ENCODE results near the gene TMEM91. TPM values are rescaled to one million over a fixed set of nuclear protein-coding genes. Genes with fewer than 3 reads are reported as not detected.

Gene TMEM91
- total RNA-seq = 4.2 and 9.9 TPM in 2 replicates

DNA sequence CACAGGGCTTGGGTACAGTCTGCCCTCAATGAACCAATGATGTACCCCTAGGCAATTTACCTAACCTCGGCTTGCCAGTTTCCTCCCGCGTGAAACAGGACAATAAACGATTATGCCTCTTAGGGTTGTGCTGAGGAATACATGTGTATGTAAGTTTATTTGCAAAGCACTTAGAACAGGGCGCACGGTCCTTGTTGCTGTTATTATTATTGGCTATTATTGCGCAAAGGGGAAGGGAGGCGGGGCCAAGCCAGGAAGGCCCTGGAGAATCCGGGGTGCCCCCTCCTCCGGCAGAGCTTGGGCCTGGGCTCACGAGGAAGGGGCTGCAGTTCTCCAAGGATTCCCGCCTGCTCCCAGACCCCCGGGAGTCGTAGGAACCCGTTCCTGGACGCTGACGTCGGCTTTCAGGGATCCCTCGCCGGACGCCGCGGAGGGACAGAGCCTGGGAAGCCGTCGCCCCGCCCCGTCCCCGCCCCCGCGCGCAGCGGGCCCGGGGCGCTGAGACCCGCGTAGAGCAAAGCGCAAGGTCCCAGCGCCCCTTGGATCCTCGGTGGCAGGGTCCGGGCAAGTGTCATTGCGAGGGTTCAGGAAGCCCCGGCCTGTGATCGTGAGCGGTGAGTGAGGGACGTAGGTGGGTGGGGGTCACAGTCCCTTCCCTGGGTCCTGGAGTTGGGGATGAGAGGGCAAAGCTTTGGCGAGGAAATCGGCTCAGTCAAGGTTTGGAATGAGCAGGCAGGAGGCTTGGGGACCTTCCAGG is at the start of gene TMEM91:
Gene TMEM91, plus strand, starts transcription at position 293 of the 757 bp plus-strand sequence. CDS start 1,777 bp downstream, outside the sequence.

DNA sequence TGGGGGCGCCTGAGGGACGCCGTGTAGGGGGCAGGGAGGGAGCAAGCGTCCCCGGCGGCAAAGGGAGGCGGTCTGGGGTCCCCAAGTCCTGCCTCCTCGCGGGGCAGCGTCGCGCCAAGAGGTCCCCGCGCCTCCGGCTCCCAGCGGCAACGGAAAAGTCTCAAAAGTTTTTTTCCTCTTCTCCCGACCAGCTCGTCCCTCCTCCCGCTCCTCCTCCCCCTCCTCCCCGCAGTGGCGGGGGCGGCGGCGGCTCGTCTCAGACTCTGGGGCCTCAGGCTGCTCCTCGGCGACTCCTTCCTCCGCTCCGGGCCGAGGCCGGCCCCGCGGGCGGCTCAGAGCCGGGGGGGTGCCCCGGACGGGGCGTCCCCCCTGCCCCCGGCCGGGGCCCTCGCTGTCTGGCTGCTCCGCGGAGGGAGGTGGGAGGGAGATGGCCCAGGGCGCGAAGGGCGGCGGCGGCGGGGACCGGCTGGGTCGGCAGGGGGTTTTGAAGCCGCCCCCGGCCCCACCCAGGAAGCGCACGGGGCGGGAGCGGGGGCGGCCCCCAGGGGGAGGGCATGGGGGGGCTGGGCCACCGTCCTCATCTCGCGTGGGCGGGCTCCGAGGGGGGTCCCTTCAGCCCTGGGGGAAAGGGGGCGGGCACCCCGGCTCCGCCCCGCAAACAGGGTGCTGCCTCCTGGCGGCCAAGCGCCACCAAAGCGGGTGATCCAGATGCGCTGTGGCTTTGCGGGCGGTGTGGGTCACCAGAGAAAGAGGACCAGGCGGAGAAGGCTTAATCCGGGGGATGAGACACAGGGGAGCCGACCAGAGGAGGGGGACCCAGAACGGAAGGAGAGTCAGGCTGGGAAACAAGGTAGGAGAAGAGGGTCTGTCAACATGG is 22.6 kb upstream of the TMEM91 start, which contains the start of gene TGFB1:
Gene TGFB1, minus strand, starts transcription at position 457 of the 877 bp plus-strand sequence. CDS start 878 bp downstream, outside the sequence.

DNA sequence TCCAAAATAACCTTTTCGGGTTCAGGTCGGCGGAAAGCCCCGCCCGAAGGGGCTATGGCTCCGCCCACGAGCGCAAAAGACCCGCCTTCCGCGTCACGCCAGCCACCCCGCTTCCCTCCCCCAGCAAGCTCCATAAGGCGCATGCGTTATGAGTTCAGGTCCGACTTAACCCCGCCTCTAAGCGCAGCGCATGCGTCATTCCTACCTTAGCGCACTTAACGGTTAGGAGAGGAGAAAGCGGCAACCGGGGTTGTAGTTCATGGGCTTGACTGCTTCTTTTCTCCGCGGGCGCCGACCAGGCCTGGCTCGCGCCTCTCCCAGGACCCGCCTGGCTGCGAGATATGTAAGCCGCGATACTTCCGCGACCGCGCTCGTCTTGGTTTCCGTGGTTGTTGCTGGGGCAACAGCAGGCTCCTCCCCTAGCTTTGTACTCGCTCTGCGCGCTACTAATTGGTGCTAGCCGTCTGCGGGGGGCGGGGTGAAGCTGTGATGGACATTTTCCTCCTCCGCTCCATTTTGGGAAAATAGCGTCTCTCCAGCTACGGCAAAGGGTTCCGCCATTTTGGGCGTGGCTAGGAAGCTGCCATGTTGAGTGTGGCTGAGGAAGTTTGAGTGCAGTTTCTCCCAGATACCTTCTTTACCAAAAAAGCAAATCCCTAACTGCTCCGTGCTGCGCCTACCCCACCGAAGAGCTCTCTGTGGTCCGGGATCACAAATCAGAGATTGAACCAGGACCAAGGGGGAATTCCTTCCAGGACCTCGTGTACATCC is 12.4 kb upstream of the TMEM91 start, which contains the start of gene B9D2:
Gene B9D2, minus strand, starts transcription at position 397 of the 771 bp plus-strand sequence. CDS start 630 bp downstream, outside the sequence.

DNA sequence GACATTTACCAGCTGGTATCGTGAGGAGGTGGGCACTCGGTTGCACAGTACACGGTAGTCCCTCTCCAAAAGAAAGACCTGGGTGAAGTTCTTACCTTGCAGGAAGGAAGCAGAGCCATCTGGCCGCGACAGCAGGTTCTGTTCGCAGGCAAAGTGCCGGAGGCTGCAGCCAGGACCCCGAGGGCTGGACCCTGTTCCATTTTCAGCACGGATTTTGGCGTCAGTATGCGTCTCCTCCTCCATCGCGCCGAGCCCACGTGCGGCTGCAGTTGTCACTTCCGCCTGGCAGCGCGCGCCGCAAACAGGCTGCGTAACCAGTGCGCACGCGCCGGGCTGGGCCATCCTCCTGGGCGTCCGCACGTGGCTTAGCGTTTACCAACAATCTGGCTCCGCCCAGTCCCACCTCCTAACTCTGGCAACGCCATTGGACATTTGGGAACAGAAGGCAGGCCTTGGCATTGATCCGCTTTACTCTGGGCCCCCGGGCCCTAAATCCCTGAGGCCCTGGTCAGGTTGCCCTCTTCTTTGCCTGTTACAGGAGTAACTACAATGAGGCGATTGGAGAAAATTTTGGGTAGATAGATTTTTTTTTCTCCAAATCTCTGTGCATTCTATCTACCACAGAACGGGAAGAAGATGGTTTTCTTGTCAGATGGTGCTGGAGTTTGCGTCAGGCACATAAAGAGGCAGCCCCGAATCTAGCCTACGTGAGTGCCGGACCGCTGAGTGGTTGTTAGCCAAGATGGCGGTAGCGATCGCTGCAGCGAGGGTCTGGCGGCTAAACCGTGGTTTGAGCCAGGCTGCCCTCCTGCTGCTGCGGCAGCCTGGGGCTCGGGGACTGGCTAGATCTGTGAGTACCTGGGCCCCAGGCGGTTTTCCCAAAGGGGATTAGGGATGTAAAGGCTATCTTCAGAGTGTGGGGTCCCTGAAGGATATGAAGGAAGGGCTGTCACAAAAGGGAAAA is 21.0 kb downstream of the TMEM91 start, which contains the start of the genes BCKDHA and EXOSC5:
Gene BCKDHA, plus strand, starts transcription at position 733 of the 964 bp plus-strand sequence. Its CDS starts 10 bp downstream, at position 743.
Gene EXOSC5, minus strand, starts transcription at position 274 of the 964 bp plus-strand sequence. Its CDS starts 31 bp downstream, at position 243.

DNA sequence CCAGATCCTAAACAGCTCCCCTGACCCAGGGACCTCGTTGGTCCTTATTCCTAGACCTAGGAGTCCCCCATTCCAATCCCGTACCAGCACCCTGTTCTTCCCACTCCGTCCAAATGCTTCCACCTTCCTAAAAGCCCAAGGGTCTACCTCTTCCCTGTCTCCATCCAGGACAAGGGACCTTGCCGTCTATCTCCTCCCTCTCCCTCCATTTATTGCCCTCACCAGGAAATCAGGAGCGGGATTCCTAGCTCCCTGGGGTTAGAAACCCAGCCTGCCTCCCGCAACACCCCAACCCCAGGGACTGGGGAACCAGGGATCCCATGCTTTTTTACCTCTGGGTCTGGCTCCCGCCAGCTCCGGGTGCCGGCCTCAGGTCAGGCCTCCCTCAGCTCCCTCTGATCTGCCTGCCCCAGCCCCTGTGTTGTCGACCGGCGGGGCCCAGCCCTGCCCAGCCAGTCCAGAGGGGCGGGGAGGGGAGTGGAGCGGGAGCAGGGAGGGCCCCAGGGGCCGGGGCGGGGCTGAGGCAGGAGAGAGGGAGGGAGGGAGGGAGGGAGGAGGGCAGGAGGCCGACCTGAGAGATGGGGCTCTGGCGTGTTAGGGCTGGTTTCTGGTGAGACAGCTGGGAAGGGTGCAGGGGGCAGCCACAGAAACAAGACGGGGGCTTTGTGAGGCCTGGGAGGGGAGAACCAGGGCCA is 50.8 kb downstream of the TMEM91 start, which contains the start of gene B3GNT8:
Gene B3GNT8, minus strand, starts transcription at position 423 of the 695 bp plus-strand sequence. CDS start 596 bp downstream, outside the sequence.

Other genes starting within 250 kb of the TMEM91 start
- gene CYP2S1, start 183.3 kb upstream of the TMEM91 start, total RNA-seq = under 0.01 and 1.3 TPM in 2 replicates
- gene AXL, start 157.3 kb upstream of the TMEM91 start, total RNA-seq = 224 and 501 TPM in 2 replicates
- 41.7 and 84.2 TPM in 2 replicates for gene HNRNPUL1, start 112.2 kb upstream of the TMEM91 start, total RNA-seq
- 6.2 and 6.3 TPM in 2 replicates for gene CCDC97, start 66.4 kb upstream of the TMEM91 start, total RNA-seq
- gene TGFB1, start 22.6 kb upstream of the TMEM91 start, total RNA-seq = 8.7 and 10.7 TPM in 2 replicates
- gene B9D2, start 12.4 kb upstream of the TMEM91 start, total RNA-seq = 3.1 and 6.5 TPM in 2 replicates
- gene EXOSC5, start 20.8 kb downstream of the TMEM91 start, total RNA-seq = 9.3 and 22.8 TPM in 2 replicates
- gene BCKDHA, start 21.3 kb downstream of the TMEM91 start, total RNA-seq = 21.5 and 31.9 TPM in 2 replicates
- gene B3GNT8, start 50.8 kb downstream of the TMEM91 start, total RNA-seq = 0.96 and 1.1 TPM in 2 replicates
- gene DMAC2, start 63.4 kb downstream of the TMEM91 start, total RNA-seq = 21.4 and 43.5 TPM in 2 replicates
- not detected in 2 replicates for gene ERICH4, start 66.6 kb downstream of the TMEM91 start, total RNA-seq
- 0.28 TPM in 1 of 2 replicates, not detected in the other for gene CEACAM21, start 199.6 kb downstream of the TMEM91 start, total RNA-seq

Data from regular cardiac myocyte (primary cell).